Cardiac muscle cell (in vitro differentiated cells and primary cell): ENCODE data around the gene DCAF11. TPM values are rescaled to one million over a fixed set of nuclear protein-coding genes. Genes with fewer than 3 reads are reported as not detected.

Source experiments
- DNase-seq, 2 donors: peaks; one replicate each; pipeline versions ENCODE4 v3.0.0 to v3.0.0-alpha.2; 2010 to 2017; ENCODE audit warnings: low read depth in 1 of 2, low spot score in 1 of 2
- H3K27ac ChIP-seq: fragments of 200-600 bp; sonication (generic); 2 replicates; pipeline ENCODE4 v1.5.1; 2016
- H3K27me3 ChIP-seq: fragments of 200-600 bp; sonication (generic); 2 replicates; pipeline ENCODE4 v1.6.0; 2016; ENCODE audit warnings: control low read depth
- H3K36me3 ChIP-seq: fragments of 200-600 bp; sonication (generic); 2 replicates; pipeline ENCODE4 v1.5.1; 2016; ENCODE audit warnings: control low read depth
- H3K4me1 ChIP-seq: fragments of 200-600 bp; sonication (generic); 2 replicates; pipeline ENCODE4 v1.8.1; 2017; ENCODE audit warnings: low read depth, mild to moderate bottlenecking, mixed run types
- H3K4me3 ChIP-seq: fragments of 200-600 bp; sonication (generic); 2 replicates; pipeline ENCODE4 v1.5.1; 2016; ENCODE audit warnings: mild to moderate bottlenecking
- H3K9me3 ChIP-seq: fragments of 200-600 bp; sonication (generic); 2 replicates; pipeline ENCODE4 v1.5.1; 2017; ENCODE audit warnings: low read depth, mild to moderate bottlenecking, control low read depth
- polyA plus RNA-seq: library from polyadenylated mRNA; unstranded; fragments of >200 nt; fragmentation: Nextera tagmentation; extraction: Ambion mirVana; gene quantifications from 2 replicates; pipeline ENCODE4 v1.2.1, GENCODE V29; 2016
- total RNA-seq: library from RNA; depleted of rRNA; stranded (reverse); fragments of >200 nt; gene quantifications from 2 replicates; pipeline ENCODE4 v1.2.3, GENCODE V29; 2016
- TF ChIP-seq, protein P1 (sequence below): IDR thresholded peaks from 2 replicates; pipeline ENCODE4 v1.5.1; 2012; ENCODE audit warnings: low read depth, mild to moderate bottlenecking, low read length

Gene DCAF11
- total and polyA plus RNA-seq, 2 experiments from 2014 or later = 110 to 317 TPM

DNA sequence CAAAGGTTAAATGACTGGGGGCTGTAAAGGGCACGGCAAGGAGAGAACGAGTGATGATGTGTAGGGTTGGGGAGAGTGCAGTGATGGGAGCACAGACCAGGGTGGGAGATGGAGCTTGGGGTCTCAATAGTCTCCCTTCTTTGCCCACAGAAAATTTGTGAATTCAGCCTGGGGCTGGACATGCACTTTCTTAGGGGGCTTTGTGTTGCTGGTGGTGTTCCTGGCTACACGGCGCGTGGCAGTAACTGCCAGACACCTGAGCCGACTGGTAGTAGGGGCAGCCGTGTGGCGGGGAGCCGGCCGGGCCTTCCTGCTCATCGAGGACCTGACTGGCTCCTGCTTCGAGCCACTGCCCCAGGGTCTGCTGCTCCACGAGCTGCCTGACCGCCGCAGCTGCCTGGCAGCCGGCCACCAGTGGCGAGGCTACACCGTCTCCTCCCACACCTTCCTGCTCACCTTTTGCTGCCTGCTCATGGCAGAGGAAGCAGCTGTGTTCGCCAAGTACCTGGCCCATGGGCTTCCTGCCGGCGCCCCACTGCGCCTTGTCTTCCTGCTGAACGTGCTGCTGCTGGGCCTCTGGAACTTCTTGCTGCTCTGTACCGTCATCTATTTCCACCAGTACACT is 17.6 kb downstream of the DCAF11 start:
- peaks cover 40% of the 10 kb centered on the region for H3K4me1 ChIP-seq
- peak overlapping the region; percentile 8 for H3K4me3 ChIP-seq
- H3K36me3 ChIP-seq = no peaks in the 10 kb centered on the region
- TF ChIP-seq, protein P1, sequence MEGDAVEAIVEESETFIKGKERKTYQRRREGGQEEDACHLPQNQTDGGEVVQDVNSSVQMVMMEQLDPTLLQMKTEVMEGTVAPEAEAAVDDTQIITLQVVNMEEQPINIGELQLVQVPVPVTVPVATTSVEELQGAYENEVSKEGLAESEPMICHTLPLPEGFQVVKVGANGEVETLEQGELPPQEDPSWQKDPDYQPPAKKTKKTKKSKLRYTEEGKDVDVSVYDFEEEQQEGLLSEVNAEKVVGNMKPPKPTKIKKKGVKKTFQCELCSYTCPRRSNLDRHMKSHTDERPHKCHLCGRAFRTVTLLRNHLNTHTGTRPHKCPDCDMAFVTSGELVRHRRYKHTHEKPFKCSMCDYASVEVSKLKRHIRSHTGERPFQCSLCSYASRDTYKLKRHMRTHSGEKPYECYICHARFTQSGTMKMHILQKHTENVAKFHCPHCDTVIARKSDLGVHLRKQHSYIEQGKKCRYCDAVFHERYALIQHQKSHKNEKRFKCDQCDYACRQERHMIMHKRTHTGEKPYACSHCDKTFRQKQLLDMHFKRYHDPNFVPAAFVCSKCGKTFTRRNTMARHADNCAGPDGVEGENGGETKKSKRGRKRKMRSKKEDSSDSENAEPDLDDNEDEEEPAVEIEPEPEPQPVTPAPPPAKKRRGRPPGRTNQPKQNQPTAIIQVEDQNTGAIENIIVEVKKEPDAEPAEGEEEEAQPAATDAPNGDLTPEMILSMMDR = no peak
- no peaks in the 10 kb centered on the region for H3K27me3 ChIP-seq
- peak overlapping the region; percentile 96 for H3K27ac ChIP-seq
- H3K9me3 ChIP-seq = no peaks in the 10 kb centered on the region
- no peak for DNase-seq

DNA sequence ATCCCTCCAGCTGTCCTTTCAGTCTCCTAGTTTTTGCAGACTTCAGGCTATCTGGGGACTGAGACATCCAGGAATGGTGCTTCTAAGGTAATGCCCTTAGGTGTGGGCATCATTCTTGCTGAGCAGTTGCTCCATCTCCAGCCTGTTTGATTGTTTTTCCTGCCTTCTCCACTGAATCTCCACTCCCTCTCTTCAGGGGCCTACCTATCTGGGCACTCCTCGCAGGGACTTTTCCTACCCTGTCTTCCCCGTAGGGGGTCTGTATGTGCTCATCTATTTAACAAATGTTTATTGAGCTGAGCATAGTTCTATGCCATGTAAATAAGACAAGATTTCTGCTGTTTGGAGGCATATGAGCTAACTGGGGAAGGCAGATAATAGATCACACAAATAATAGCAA is 18.4 kb downstream of the DCAF11 start:
- H3K4me3 ChIP-seq = no peak overlapping the region
- no peaks in the 10 kb centered on the region for H3K9me3 ChIP-seq
- peaks cover 3% of the 10 kb centered on the region for H3K36me3 ChIP-seq
- TF ChIP-seq, protein P1 = no peak
- H3K27me3 ChIP-seq = no peaks in the 10 kb centered on the region
- H3K27ac ChIP-seq = peak overlapping the region; percentile 96
- DNase-seq = no peak
- H3K4me1 ChIP-seq = peaks cover 40% of the 10 kb centered on the region

DNA sequence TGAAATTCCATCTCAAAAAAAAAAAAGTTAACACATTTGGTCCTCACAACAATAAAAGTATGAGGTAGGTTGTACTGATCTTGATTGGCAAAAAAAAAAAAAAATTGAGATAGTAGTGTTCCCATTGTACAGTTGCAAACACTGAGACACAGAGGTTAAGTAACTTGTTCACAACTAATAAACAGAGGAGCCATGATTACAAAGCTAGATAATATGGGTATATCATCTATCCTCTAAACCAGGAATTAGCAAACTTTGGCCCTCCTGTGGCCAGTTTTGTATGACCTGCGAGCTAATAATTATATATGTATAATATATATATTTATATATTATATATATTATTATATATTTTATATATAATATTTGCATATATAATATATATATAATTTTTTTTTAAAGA is 19.2 kb downstream of the DCAF11 start:
- DNase-seq = no peak
- Histone ChIP-seq H3K36me3 (peaks cover 11% of the 10 kb centered on the region), H3K9me3 (no peaks in the 10 kb centered on the region), H3K4me1 (peaks cover 40% of the 10 kb centered on the region), H3K27ac (no peak overlapping the region), H3K27me3 (no peaks in the 10 kb centered on the region), H3K4me3 (no peak overlapping the region)
- TF ChIP-seq, protein P1 = no peak

DNA sequence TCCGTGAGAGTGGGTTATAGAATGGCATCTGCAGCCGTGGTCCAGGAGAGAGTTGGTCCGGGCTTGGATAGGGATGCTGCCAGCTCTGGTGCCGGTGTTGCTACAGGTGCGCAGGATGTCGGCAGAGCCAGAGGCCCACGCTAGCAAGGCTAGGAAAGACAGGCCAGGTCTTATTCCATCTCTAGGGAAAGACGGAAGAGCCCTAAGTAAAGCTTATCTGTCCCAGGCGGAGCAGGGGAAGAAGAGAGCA is 20.9 kb downstream of the DCAF11 start:
- DNase-seq = no peak
- Histone ChIP-seq H3K36me3 (peaks cover 15% of the 10 kb centered on the region), H3K9me3 (no peaks in the 10 kb centered on the region), H3K4me3 (peak overlapping the region; percentile 63), H3K27me3 (no peaks in the 10 kb centered on the region), H3K4me1 (peaks cover 36% of the 10 kb centered on the region), H3K27ac (peak overlapping the region; percentile 69)
- TF ChIP-seq, protein P1 = no peak

DNA sequence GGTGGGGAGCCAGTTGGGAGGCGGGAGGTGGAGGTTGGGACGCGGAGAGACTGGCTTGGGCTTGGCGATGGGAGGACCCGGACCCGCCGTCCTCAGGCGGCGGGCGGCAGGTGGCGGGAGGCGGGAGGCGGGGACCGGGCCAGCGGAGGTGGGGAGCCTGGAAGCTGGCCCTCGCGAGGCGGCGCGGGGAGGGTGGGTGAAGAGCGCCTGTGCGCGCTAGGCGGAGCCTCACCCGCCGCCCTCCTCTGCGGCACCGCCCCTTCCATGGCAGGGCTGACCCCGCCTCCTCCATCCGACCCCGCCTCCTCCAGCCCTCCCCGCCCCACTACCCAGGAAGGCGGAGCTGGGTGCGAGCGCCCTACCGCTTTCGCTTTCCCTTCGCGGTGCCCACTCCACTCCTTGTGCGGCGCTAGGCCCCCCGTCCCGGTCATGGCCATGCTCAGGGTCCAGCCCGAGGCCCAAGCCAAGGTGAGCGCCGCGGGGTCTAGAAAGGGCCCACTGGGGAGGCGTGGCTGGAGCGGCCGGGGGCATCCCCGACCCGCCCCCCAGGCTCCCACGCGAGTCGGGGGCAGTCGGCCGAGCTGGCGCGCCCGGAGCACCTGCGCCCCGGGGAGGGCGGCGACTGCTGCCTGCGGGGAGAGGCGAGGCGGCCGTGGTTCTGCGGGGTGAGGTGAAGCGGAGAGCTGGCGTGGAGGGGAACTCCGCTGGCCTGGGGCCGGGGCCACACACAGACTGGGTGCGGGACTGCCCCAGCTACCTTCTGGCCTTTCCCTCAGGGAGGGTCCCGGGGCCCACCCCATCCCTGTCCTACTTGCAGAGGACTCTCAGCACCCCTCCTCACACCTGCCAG is 21.5 kb downstream of the DCAF11 start, which contains the start of gene PSME1:
PSME1 (plus strand) TSS at position 361 of the 850 bp plus-strand sequence; CDS start at position 430, 69 bp downstream.
- Histone ChIP-seq H3K4me1 (peaks cover 31% of the 10 kb centered on the region), H3K27ac (peak within 1 kb of the TSS; percentile 69), H3K9me3 (no peaks in the 10 kb centered on the region), H3K27me3 (no peaks in the 10 kb centered on the region), H3K4me3 (peak within 1 kb of the TSS; percentile 63), H3K36me3 (peaks cover 15% of the 10 kb centered on the region)
- DNase-seq = peak; percentile 91 to 96
- TF ChIP-seq, protein P1 = no peak
